Measurements from ENCODE around the gene ACAN.

- TF ChIP-seq MAX (IDR thresholded peaks at IDR 0.05) (no peak), EZH2 (IDR thresholded peaks at IDR 0.05; ENCODE audit: low read depth, low read length, severe bottlenecking) (no peak), POLR2A (IDR thresholded peaks at IDR 0.05; ENCODE audit: control extremely low read depth in 1 of 2, low read depth in 2 of 2, low read length in 2 of 2) (no peak), CBX8 (IDR thresholded peaks at IDR 0.05; ENCODE audit: borderline replicate concordance, low read depth, low read length) (no peak), RAD21 (IDR thresholded peaks at IDR 0.05 in 1 of 2, conservative IDR thresholded peaks at IDR 0.05 in 1 of 2; ENCODE audit: low read depth in 2 of 2, low read length in 2 of 2) (peak in 1 of 2 experiments; percentile 1; a peak in 1 of 4 replicates), EP300 (IDR thresholded peaks at IDR 0.05; ENCODE audit: borderline replicate concordance in 1 of 2, low read depth in 2 of 2, low read length in 2 of 2) (no peak), POLR2AphosphoS5 (IDR thresholded peaks at IDR 0.05; ENCODE audit: low read depth, low read length) (no peak), CREB1 (IDR thresholded peaks at IDR 0.05) (no peak), USF2 (IDR thresholded peaks at IDR 0.05; ENCODE audit: low read length) (no peak), SIRT6 (IDR thresholded peaks at IDR 0.05; ENCODE audit: low read length) (no peak)
- TF ChIP-seq, protein P1, sequence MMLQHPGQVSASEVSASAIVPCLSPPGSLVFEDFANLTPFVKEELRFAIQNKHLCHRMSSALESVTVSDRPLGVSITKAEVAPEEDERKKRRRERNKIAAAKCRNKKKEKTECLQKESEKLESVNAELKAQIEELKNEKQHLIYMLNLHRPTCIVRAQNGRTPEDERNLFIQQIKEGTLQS (IDR thresholded peaks at IDR 0.05; ENCODE audit: insufficient read depth, low read depth, low read length): no peak
- TF ChIP-seq, protein P2, sequence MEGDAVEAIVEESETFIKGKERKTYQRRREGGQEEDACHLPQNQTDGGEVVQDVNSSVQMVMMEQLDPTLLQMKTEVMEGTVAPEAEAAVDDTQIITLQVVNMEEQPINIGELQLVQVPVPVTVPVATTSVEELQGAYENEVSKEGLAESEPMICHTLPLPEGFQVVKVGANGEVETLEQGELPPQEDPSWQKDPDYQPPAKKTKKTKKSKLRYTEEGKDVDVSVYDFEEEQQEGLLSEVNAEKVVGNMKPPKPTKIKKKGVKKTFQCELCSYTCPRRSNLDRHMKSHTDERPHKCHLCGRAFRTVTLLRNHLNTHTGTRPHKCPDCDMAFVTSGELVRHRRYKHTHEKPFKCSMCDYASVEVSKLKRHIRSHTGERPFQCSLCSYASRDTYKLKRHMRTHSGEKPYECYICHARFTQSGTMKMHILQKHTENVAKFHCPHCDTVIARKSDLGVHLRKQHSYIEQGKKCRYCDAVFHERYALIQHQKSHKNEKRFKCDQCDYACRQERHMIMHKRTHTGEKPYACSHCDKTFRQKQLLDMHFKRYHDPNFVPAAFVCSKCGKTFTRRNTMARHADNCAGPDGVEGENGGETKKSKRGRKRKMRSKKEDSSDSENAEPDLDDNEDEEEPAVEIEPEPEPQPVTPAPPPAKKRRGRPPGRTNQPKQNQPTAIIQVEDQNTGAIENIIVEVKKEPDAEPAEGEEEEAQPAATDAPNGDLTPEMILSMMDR (IDR thresholded peaks at IDR 0.05; ENCODE audit: control extremely low read depth in 1 of 3, insufficient read depth in 1 of 3, low read depth in 1 of 3, low read length in 3 of 3): peak in 1 of 3 experiments; percentile 8; a peak in 1 of 4 replicates
These were observed 10.6 kb upstream of the ACAN start for GRCh38 chr15:88792342-88793282.
